HepG2 (cell line): ENCODE measurements around the gene SCMH1. TPM values are rescaled to one million over a fixed set of nuclear protein-coding genes. Genes with fewer than 3 reads are reported as not detected.

Experiments
- ARHGAP35 ChIP-seq: sonication (generic); formaldehyde crosslinking; IDR thresholded peaks from 2 replicates; pipeline ENCODE4 v1.9.0; 2022; ENCODE audit warnings: mild to moderate bottlenecking, inconsistent platforms, moderate library complexity, missing genetic modification reagents, borderline replicate concordance
- CHD2 ChIP-seq: IDR thresholded peaks from 2 replicates; pipeline ENCODE4 v1.6.1; 2011; ENCODE audit warnings: low read depth, low read length, improper control_type of control experiment
- FOXK1 ChIP-seq: sonication (generic); formaldehyde crosslinking; IDR thresholded peaks from 2 replicates; pipeline ENCODE4 v1.4.0; 2020; ENCODE audit warnings: low read depth, missing genetic modification reagents, borderline replicate concordance
- FOXO4 ChIP-seq: sonication (generic); formaldehyde crosslinking; conservative IDR thresholded peaks from 2 replicates; pipeline ENCODE4 v1.8.1; 2023; ENCODE audit warnings: missing genetic modification reagents
- GLMP ChIP-seq: sonication (generic); formaldehyde crosslinking; IDR thresholded peaks from 2 replicates; pipeline ENCODE4 v1.9.0; 2021; ENCODE audit warnings: missing genetic modification reagents, mild to moderate bottlenecking, borderline replicate concordance
- HNRNPLL ChIP-seq: fragments of 200-400 bp; formaldehyde crosslinking; IDR thresholded peaks from 2 replicates; pipeline ENCODE4 v1.6.1; 2017; ENCODE audit warnings: mild to moderate bottlenecking, low read depth, low read length; ENCODE audit not compliant: poor library complexity, severe bottlenecking
- HOXA3 ChIP-seq: sonication (generic); formaldehyde crosslinking; IDR thresholded peaks from 2 replicates; pipeline ENCODE4 v1.5.0; 2020; ENCODE audit warnings: missing genetic modification reagents
- KLF16 ChIP-seq, 2 experiments: sonication (generic) in 1 of 2; formaldehyde crosslinking in 1 of 2; IDR thresholded peaks; 2 replicates each; pipeline versions ENCODE4 v1.6.1 to v1.8.0; 2016 to 2023; ENCODE audit warnings: missing genetic modification reagents in 2 of 2, missing compliant biosample characterization in 1 of 2
- NR2C2 ChIP-seq: sonication (generic); formaldehyde crosslinking; IDR thresholded peaks from 2 replicates; pipeline ENCODE4 v1.4.0; 2020; ENCODE audit warnings: missing genetic modification reagents, mild to moderate bottlenecking, moderate library complexity, borderline replicate concordance
- POGZ ChIP-seq: sonication (generic); formaldehyde crosslinking; IDR thresholded peaks from 2 replicates; pipeline ENCODE4 v1.4.0; 2020; ENCODE audit warnings: mild to moderate bottlenecking, missing genetic modification reagents
- PRDM15 ChIP-seq: sonication (generic); formaldehyde crosslinking; IDR thresholded peaks from 2 replicates; pipeline ENCODE4 v1.4.0; 2020; ENCODE audit warnings: missing genetic modification reagents
- PRDM4 ChIP-seq: sonication (generic); formaldehyde crosslinking; IDR thresholded peaks from 2 replicates; pipeline ENCODE4 v1.9.0; 2021; ENCODE audit warnings: missing genetic modification reagents, borderline replicate concordance
- RXRA ChIP-seq: sonication (generic); formaldehyde crosslinking; IDR thresholded peaks from 2 replicates; pipeline ENCODE4 v1.5.1; 2020; ENCODE audit warnings: missing genetic modification reagents
- SOX13 ChIP-seq, 3 experiments: fragments of 450-650 bp in 1 of 3; sonication (generic) in 1 of 3; formaldehyde crosslinking in 1 of 3; IDR thresholded peaks in 2 of 3; conservative IDR thresholded peaks in 1 of 3; 2 replicates each; pipeline versions ENCODE4 v1.5.0 to v1.6.1; 2016 to 2020; ENCODE audit warnings: antibody characterized with exemption in 1 of 3, mild to moderate bottlenecking in 1 of 3, missing compliant biosample characterization in 1 of 3, missing genetic modification reagents in 1 of 3, moderate library complexity in 1 of 3
- XRCC5 ChIP-seq: fragments of 200-400 bp; formaldehyde crosslinking; optimal IDR thresholded peaks from 2 replicates; pipeline ENCODE3; 2017; ENCODE audit warnings: mild to moderate bottlenecking, low read length
- ZFP36L2 ChIP-seq: sonication (generic); formaldehyde crosslinking; IDR thresholded peaks from 2 replicates; pipeline ENCODE4 v1.4.0; 2020; ENCODE audit warnings: missing genetic modification reagents
- ZNF224 ChIP-seq: sonication (generic); formaldehyde crosslinking; IDR thresholded peaks from 2 replicates; pipeline ENCODE4 v1.5.0; 2020; ENCODE audit warnings: mild to moderate bottlenecking, missing genetic modification reagents
- ZNF816 ChIP-seq: sonication (generic); formaldehyde crosslinking; IDR thresholded peaks from 2 replicates; pipeline ENCODE4 v1.8.0; 2022; ENCODE audit warnings: missing genetic modification reagents, mild to moderate bottlenecking, borderline replicate concordance
- polyA plus RNA-seq, 8 experiments: library from polyadenylated mRNA; depleted of rRNA in 3 of 8; stranded (reverse) in 7 of 8; unstranded in 1 of 8; fragments of >200 nt; fragmentation: Illumina TruSeq in 4 of 8; extraction: Trizol in 4 of 8; gene quantifications; 2 replicates each; pipeline versions ENCODE4 v1.2.1 to v1.2.3, GENCODE V29; 2011 to 2016; ENCODE audit warnings: low read depth in 4 of 8, missing spikeins in 1 of 8, mixed read lengths in 1 of 8; ENCODE audit not compliant: insufficient read depth in 1 of 8
- total RNA-seq, 5 experiments: library from RNA; depleted of rRNA; stranded (reverse); fragments of >200 nt; fragmentation: Illumina TruSeq; extraction: Trizol; gene quantifications; 2 replicates each; pipeline ENCODE4 v1.2.3, GENCODE V29; 2016; ENCODE audit warnings: low read depth in 1 of 5

Gene SCMH1
- total and polyA plus RNA-seq, 2 of the 13 experiments (the other 11 are each of a cell fraction or from before 2014, with no cell fraction given): 41.8 to 52.6 TPM

GRCh38 chr1:40979241-40980067 is 262.7 kb downstream of the SCMH1 start, which contains the start of gene CTPS1 (continued):
- no peak for TF ChIP-seq FOXO4 (CRISPR knock-in tag)
- peak; percentile 18; the same call in 1 of the 2 replicates for TF ChIP-seq ZNF224 (CRISPR knock-in tag)
- TF ChIP-seq XRCC5: no peak
- peak in 1 of 2 experiments; percentile 83; a peak in 2 of 4 replicates for TF ChIP-seq KLF16 (CRISPR knock-in tag; IDR thresholded peaks at IDR 0.05)
- no peak; the same call in 1 of the 2 replicates for TF ChIP-seq HOXA3
- 0 out of 2 replicates have a peak, but pooled peaks have one; percentile 12 for TF ChIP-seq NR2C2 (CRISPR knock-in tag)
- TF ChIP-seq POGZ (CRISPR knock-in tag): 0 out of 2 replicates have a peak, but pooled peaks have one; percentile 60
- TF ChIP-seq FOXK1 (CRISPR knock-in tag): no peak
- no peak for TF ChIP-seq PRDM4 (CRISPR knock-in tag)
- TF ChIP-seq RXRA (CRISPR knock-in tag): peak; percentile 37; the same call in 1 of the 2 replicates
- TF ChIP-seq PRDM15 (CRISPR knock-in tag): no peak; the same call in 1 of the 2 replicates
- TF ChIP-seq ZNF816: no peak
- peak; percentile 47 for TF ChIP-seq HNRNPLL
- TF ChIP-seq SOX13 (IDR thresholded peaks at IDR 0.05): no peak
- no peak for TF ChIP-seq SOX13 (CRISPR knock-in tag; conservative IDR thresholded peaks at IDR 0.05 in 1 of 2, IDR thresholded peaks at IDR 0.05 in 1 of 2)
- no peak for TF ChIP-seq ARHGAP35 (CRISPR knock-in tag)
- no peak for TF ChIP-seq GLMP (CRISPR knock-in tag)
- no peak for TF ChIP-seq ZFP36L2 (CRISPR knock-in tag)
- peak; percentile 37; the same call in 1 of the 2 replicates for TF ChIP-seq CHD2
